ENCODE results near the gene FMOD.

GRCh38 chr1:203390298-203390697 lies 39.4 kb upstream of the FMOD start:
- TF ChIP-seq GATA3 (IDR thresholded peaks at IDR 0.05; ENCODE audit: low read depth, low read length) (no peak), GATA2 (IDR thresholded peaks at IDR 0.05; ENCODE audit: low read depth, low read length) (no peak)

Measured in SH-SY5Y (cell line).